Adrenal gland (tissue), 12 donors: Measurements from ENCODE around the gene SCML1. TPM values are rescaled to one million over a fixed set of nuclear protein-coding genes. Genes with fewer than 3 reads are reported as not detected.

ENCODE experiments used
- DNase-seq, 7 donors: peaks; one replicate each; pipeline ENCODE4 v3.0.0-alpha.2; 2019 to 2020
- H3K27ac ChIP-seq, 5 donors: fragments of 200-600 bp; sonication (generic) in 4 of 5; 1 replicate in 3 of 5; 2 replicates in 2 of 5; pipeline versions ENCODE4 v1.5.1 to v1.8.0; 2016 to 2020; ENCODE audit warnings: mild to moderate bottlenecking in 1 of 5
- H3K27me3 ChIP-seq: fragments of 200-600 bp; 2 replicates; pipeline ENCODE4 v1.8.0; 2021
- H3K36me3 ChIP-seq, 2 donors: fragments of 200-600 bp; replicated peaks in 1 of 2; 1 replicate in 1 of 2; 2 replicates in 1 of 2; pipeline versions ENCODE4 v1.5.1 to v1.8.0; 2018 to 2022
- H3K4me1 ChIP-seq, 2 donors: fragments of 200-600 bp; replicated peaks in 1 of 2; 1 replicate in 1 of 2; 2 replicates in 1 of 2; pipeline versions ENCODE4 v1.5.1 to v1.8.0; 2018 to 2021
- H3K4me3 ChIP-seq, 4 donors: fragments of 200-600 bp; sonication (generic) in 3 of 4; one replicate each; pipeline ENCODE4 v1.5.1; 2016 to 2018
- H3K9me3 ChIP-seq, 3 donors: fragments of 200-600 bp; sonication (generic) in 1 of 3; replicated peaks in 1 of 3; 1 replicate in 2 of 3; 2 replicates in 1 of 3; pipeline versions ENCODE4 v1.5.1 to v1.8.0; 2016 to 2021
- CTCF ChIP-seq, 6 experiments: fragments of 450-650 bp in 4 of 6; fragments of 200-600 bp in 2 of 6; sonication (generic) in 1 of 6; IDR thresholded peaks; 1 replicate in 5 of 6; 2 replicates in 1 of 6; pipeline versions ENCODE4 v1.5.1 to v1.8.0; 2016 to 2021; ENCODE audit warnings: antibody characterized with exemption in 6 of 6, mild to moderate bottlenecking in 2 of 6, moderate library complexity in 1 of 6
- POLR2A ChIP-seq, 2 donors: fragments of 450-650 bp; IDR thresholded peaks; one replicate each; pipeline ENCODE4 v1.6.1; 2017; ENCODE audit warnings: antibody characterized with exemption in 2 of 2, mild to moderate bottlenecking in 2 of 2, moderate library complexity in 1 of 2
- WGBS, 4 donors: extraction: QIAGEN DNeasy Blood & Tissue Kit in 2 of 4; methylation state at CpG; one replicate each; pipeline versions ENCODE4 v1.1.5 to v1.1.7; 2013 to 2017; 5-methylcytosine and 5-hydroxymethylcytosine counted together
- intact Hi-C, 2 donors: fragments of 100-400 bp; cut with DNase I; formaldehyde crosslinking; loops; one replicate each; pipeline versions ENCODE4 v1.14.1 to v1.15.0; 2022 to 2023
- polyA plus RNA-seq, 3 donors: library from polyadenylated mRNA; stranded (reverse); fragments of 200-250 nt in 2 of 3; fragments of 350-450 nt in 1 of 3; fragmentation: Illumina TruSeq in 1 of 3; extraction: RNeasy Lipid Tissue Mini Kit (QIAGEN cat#74804) in 1 of 3; gene quantifications; one replicate each; pipeline ENCODE4 v1.2.3, GENCODE V29; 2013 to 2014
- total RNA-seq, 9 donors: library from RNA; depleted of rRNA in 4 of 9; stranded (reverse); fragments of >200 nt in 4 of 9; fragments of 120-200 nt in 1 of 9; fragmentation: NEBNext Ultra II Directional in 1 of 9; extraction: Animal tissue kit (Norgen Biotek cat#: 25700) in 1 of 9; gene quantifications; one replicate each; pipeline versions ENCODE4 v1.1.0 to v1.2.4, GENCODE V29; 2013 to 2023
- donor health status: healthy with polysubstance abuse.
- donor health status: Bipolar disorder and iron deficiency.
- donor health status: DM: yes; HTN: yes; CAD: no.
- donor health status: DM: no; HTN: no; CAD: no.
- donor health status: DM: no; HTN: no; CAD: no.
- donor health status: DM: yes; HTN: yes; CAD: no.

Gene SCML1
- total and polyA plus RNA-seq, 12 donors, result 5.4 to 41.2 (median 15.9) TPM

GRCh38 chrX:17747692-17748091 is 10.4 kb downstream of the SCML1 start:
- TF ChIP-seq POLR2A (IDR thresholded peaks at IDR 0.05) (no peak), CTCF (IDR thresholded peaks at IDR 0.05) (no peak)
- DNase-seq, result no peak
- intact Hi-C loops, result no loop called here

GRCh38 chrX:17748684-17749083 is 11.4 kb downstream of the SCML1 start:
- H3K4me3 ChIP-seq, result no peak overlapping the region
- TF ChIP-seq CTCF (IDR thresholded peaks at IDR 0.05), result no peak
- TF ChIP-seq POLR2A (IDR thresholded peaks at IDR 0.05), result no peak
- 78 to 89% (median 87%) methylated on average over 5 of the region's 5 CpGs for WGBS, 4 donors
- no peak for DNase-seq
- peaks cover 0 to 9% of the 10 kb centered on the region in 2 donors for H3K36me3 ChIP-seq
- no peaks in the 10 kb centered on the region for H3K9me3 ChIP-seq
- H3K27ac ChIP-seq, result no peak overlapping the region
- intact Hi-C loops, result no loop called here
- H3K27me3 ChIP-seq, result no peaks in the 10 kb centered on the region
- no peaks in the 10 kb centered on the region for H3K4me1 ChIP-seq

More at GRCh38 chrX:17747692-17748091, 10.4 kb downstream of the SCML1 start:
- Histone ChIP-seq H3K9me3 (no peaks in the 10 kb centered on the region), H3K27ac (no peak overlapping the region), H3K27me3 (no peaks in the 10 kb centered on the region), H3K36me3 (peaks cover 0 to 9% of the 10 kb centered on the region in 2 donors), H3K4me1 (no peaks in the 10 kb centered on the region), H3K4me3 (no peak overlapping the region)
- 80 to 97% (median 90%) methylated on average over 4 to 5 of the region's 5 CpGs for WGBS, 4 donors

GRCh38 chrX:17750436-17750835 is 13.1 kb downstream of the SCML1 start:
- Histone ChIP-seq H3K4me3 (no peak overlapping the region), H3K27ac (no peak overlapping the region), H3K9me3 (no peaks in the 10 kb centered on the region), H3K4me1 (no peaks in the 10 kb centered on the region), H3K36me3 (peaks cover 0 to 9% of the 10 kb centered on the region in 2 donors), H3K27me3 (no peaks in the 10 kb centered on the region)
- no peak for DNase-seq
- WGBS, 4 donors, result 61 to 86% (median 78%) methylated on average over 3 of the region's 3 CpGs
- intact Hi-C loops, result no loop called here
- TF ChIP-seq CTCF (IDR thresholded peaks at IDR 0.05), result no peak
- no peak for TF ChIP-seq POLR2A (IDR thresholded peaks at IDR 0.05)

- no peak for DNase-seq
- H3K36me3 ChIP-seq, result no peaks in the 10 kb centered on the region
- H3K9me3 ChIP-seq, result no peaks in the 10 kb centered on the region
- H3K27ac ChIP-seq, result no peak overlapping the region
- no peak overlapping the region for H3K4me3 ChIP-seq
- intact Hi-C loops, result no loop called here
- TF ChIP-seq CTCF (IDR thresholded peaks at IDR 0.05), result no peak
- no peak for TF ChIP-seq POLR2A (IDR thresholded peaks at IDR 0.05)
- H3K27me3 ChIP-seq, result no peaks in the 10 kb centered on the region
- no peaks in the 10 kb centered on the region for H3K4me1 ChIP-seq
- WGBS, 4 donors, result 52 to 84% (median 70%) methylated on average over 2 of the region's 2 CpGs
Measured at GRCh38 chrX:17758382-17758781, 21.1 kb downstream of the SCML1 start.
